GM18867 (cell line): ENCODE results near the gene DLL1.
"Not testable (repeated sequence)": the region's sequence is repeated elsewhere in the genome, so short reads cannot be mapped to it uniquely, and the experiment has no call there.

Experiments used
- ATAC-seq: cut with Tn5 transposase; IDR thresholded peaks from one replicate; pipeline ENCODE4 v1.9.1; 2021; ENCODE audit warnings: mild to moderate bottlenecking, moderate library complexity; ENCODE audit not compliant: unreplicated experiment

Gene DLL1

DNA sequence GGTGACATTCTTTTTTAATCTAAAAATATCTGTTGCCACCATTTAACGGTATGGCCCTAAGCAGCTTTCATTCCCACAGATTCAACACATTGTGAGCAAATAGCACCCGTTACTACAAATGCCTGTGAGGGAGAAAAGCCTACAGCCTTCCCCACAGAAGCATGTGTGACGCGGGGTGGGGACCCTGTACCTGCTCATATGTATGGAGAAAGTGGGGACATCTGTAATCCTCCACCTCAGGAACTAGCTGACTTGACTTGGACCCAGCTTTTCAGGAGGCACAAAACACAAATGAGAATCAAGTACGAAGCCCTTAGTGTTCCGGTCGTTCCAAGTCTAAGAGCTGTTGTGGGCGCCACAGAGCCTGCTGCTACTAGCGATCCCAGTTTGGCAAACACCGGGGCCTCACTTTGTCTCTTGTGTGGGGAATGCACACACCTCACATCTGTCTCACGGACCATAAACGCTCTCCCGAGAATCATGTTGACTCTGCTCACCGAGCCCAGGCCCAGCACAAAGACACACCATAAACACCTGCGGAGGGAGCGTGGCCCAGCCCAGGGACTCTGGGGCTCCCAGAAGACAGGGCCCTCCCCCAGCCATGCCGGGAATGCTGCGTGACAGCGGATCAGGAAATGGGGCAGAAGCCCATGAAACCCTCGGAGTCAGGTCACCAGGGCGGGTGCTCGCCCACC lies 21.6 kb downstream of the DLL1 start:
- no peak for ATAC-seq

DNA sequence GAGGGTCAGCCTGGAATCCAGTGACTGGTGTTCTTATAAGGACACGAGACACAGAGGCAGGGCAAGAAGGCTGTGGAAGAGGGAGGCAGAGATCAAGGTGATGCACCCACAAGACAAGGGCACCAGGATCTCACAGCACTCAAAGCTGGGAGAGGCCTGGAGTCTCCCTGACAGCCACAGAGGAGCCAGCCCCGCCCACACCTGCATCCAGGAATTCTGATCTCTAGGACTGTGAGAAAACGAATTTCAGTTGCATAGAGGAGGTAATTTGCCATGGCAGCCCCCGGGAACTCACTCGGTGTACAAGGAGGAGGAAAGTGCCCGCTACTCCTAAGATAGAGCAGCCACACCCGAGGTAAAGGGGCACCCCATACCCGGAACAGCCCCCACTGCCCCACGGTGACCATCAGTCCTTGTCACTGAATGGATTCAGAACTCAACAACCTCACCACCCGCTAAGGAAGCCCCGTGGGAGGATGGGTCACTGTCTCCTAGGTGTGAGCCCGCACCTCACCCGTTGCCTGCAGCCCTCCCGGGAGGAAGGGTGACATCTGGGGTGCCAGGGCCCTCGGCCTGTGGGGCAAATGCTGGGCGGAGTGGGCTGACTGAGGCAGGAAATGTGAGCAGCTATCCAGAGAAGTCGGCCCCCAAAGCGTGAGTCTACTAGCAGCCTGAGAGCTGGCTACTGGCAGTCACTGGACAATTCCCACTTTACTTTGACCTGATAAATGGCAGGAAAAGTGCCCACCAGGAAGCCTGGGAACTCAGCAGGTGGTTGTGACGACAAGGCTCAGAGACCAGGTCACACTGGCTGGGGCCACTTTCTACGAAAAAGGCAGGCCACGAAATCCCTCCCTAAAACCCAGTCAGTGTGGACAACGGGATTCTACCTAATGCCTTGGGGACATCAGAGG lies 22.4 kb downstream of the DLL1 start:
- no peak for ATAC-seq

DNA sequence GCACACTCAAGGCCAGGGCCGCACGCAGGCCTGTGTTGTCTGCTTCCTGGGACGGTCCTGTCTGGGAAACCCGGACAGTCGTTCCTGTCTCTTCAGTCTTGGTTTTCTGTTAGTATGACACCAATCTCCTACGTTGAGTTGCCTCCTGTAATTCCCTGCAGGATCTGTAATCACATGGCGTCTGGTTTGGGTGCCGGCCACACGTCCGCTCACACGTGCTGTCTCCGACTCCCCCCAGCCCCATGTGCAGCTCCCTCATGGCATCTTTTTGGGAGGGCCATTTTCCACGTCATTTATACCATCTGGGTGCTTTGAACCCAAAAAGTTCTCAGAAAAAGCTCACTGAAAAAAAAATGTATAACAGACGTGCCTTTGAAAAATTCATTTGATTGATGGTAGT lies 23.2 kb downstream of the DLL1 start:
- ATAC-seq, result no peak

DNA sequence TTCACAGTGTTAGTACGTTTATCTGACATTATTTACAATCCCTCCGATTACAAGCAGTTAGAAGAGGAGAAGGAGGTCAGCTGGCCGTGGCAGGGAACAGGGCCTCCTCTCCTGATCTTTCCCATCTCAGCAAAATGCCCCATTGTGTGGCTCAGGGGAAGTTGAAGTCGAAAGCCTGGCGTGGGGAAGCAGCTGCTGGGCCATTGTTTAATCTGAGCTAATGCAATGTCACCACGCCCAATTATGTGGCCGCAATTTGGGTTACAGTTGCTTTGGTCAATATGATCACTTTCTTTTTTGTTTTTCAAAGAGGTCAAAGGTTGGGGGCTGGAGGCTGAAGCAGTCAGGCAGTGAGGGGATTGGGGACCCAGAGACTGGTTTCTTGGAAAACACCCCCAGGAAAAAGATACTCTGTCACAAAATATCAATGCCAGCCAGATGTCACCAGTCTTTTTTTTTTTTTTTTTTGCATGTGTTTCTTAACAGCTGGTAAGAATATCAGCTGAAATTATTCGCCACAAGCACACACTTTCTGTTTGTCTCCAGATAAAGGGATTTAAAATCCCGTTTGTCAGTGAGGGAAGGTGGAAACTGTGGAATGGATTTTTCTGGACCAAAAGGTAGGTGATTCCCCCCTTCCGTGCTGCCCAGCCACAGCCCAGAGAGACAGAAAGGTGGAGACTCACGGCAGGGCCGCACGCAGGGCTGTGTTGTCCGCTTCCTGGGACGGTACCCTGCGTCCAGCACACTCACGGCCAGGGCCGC lies 24.6 kb downstream of the DLL1 start:
- ATAC-seq, result no peak

DNA sequence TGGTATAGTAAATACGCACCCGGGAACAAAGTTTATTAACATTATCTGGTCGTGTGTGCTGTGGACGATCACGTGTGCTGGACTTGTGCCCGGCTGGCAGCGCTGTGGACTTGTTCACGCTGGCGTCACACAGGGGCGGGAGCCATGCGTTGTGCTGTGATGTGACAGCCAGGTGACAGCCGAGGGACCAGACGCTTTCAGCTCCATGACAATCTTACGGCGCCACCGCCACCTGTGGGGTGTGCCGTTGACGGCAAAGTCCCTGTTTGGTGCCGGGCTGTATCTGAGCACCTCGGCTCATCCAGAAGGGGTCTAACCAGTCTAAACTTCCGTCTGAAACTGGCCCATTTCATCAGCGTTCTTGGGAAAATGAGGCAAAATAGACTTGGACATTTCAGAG lies 25.2 kb downstream of the DLL1 start:
- no peak for ATAC-seq

DNA sequence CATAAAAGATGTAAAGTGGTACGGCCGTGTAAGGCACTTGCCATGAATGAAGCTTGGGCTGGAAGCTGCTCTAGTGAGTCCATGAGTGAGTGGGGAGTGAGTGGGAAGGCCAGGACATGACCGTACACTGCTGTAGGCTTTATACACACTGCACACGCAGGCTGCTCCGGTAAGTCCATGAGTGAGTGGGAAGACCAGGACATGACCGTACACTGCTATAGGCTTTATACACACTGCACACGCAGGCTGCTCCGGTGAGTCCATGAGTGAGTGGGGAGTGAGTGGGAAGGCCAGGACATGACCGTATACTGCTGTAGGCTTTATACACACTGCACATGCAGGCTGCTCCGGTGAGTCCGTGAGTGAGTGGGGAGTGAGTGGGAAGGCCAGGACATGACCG lies 26.2 kb downstream of the DLL1 start:
- not testable (repeated sequence) for ATAC-seq

DNA sequence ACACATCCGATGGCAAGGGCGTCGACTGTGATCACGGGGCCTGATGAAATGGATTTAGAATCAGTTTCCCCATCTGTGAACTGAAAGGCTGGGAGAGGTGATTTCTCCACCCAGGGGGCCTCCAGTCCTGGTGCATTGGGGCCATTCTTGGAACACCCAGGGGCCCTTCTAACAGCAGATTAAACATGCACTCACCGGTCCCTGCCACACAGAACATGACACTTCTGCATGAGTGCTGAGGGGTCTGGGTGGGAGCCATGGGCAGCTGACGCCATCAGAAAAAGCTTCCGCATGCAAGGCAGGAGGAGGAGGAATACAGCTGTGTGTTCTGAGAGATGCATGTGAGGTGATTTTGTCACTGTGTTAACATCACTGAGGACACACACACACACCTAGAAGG lies 26.8 kb downstream of the DLL1 start:
- no peak for ATAC-seq

DNA sequence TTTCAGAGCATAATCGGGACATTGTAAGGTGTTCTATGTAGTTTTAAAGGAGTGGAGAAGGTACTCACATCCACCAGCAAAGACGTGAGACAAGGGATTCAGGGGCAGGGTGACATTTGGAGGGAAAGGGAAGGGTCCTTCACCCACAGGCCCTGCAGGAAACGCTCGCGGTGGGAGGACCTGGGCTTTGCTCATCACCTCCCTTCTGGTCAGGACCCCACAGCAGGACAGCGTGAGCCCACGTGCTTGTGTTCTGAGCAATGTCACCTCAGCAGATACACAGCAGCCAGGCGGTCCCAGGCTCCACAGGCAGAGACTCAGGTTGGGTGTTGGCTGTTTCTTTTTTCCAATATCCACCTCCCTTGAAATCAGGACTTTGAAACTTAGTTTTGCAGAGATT lies 27.5 kb downstream of the DLL1 start:
- no peak for ATAC-seq

DNA sequence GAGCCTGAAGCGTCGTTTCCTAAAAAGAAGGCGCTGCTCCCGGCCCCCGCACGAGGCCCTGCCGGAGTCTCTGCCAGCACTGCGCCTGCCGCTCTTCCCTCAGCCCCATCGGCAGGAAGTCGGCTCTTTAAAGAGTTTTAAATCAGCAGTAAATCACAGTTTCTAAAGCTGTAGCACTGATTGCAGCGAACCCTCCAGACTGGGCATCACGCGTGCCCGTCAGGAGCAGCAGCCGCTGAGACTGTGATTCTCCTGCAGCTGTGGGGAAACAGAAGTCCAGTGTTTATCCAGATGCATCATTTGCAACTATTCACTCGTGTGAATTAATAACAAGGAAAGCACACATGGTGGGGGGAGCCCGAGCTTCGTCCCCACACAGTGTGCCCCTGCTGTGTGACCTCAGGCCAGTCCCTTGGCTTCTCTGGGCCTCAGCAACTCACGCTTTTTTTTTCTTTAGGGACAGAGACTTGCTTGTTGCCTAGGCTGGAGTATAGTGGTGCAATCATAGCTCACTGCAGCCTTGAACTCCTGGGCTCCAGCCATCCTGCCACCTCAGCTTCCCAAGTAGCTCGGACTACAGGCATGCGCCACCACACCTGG lies 28.3 kb downstream of the DLL1 start:
- no peak for ATAC-seq

DNA sequence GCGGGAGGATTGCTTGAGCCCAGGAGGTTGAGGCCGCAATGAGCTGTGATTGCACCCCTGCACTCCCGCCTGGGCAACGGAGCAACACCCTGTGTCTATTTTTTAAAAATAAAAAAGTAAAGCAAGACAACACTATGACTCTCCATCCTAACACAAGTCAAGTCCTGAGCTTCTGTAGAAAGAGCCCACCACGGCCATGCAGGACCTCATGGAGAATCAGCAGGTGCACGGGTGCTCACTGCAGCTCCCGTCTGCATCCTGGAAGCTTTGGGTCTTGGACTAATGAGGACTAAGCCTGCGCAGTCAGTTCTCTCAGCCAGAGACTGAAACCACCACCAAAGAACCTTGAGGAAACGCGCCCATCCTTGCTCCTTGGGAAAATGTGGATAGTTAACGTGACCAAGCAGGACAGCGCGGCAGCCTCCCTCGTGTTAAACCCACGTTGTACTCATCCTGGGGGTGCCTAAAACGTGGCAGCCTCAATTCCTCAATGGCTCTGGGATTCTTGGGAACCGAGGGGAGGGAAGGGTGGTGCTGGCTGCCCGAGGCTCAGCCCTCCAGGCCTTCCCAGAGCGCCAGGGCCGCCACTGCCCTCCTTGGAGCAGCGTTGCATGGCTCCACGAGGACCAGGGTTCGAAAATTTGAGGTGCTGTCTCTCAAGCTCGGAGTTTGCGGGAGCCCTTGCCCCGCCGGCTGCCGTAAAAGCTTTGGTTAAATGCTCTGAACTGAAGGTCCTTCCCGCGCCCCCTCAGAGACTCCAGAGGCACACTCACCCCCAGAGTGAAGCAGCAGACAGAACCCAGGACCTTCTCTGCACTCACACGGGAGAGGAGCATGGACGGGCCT lies 29.0 kb downstream of the DLL1 start:
- no peak for ATAC-seq

DNA sequence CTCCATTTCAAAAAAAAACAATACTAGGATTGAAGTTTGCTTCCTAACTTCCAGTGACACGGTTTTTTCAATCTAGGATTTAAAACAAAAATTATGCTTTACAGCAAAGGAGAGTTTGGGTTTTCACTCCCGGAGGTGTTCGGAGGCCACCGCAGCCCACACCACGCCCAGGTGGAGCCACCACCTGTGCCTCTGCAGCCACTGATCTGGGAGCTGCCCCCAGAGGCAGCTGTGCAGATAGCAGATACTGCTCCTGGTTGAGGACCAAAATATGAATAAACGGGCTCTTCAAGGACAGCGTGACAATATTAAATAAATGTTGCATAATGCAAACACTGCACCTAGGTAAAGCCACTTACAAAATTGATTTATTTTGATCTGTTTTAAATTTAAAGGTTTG lies 30.2 kb downstream of the DLL1 start:
- ATAC-seq, result no peak

DNA sequence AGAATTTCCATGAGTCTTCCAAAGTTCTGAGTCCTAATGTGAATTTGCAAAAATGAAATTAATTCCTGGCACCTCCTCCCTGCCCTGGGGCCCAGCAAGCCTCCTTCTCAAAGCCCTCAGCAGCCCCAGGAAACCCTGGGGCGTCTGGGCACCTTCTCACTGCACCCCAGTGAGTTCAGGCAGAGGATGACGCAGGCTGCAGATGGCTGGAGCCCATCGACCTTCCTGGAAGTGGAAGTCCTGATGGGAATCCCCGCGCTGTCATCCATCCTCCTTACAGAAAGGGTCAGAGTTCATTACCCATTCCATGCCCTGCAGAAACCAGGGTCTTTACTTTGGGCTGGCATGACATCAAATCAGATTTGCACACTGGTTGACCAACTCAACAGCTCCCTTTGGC lies 31.6 kb downstream of the DLL1 start:
- no peak for ATAC-seq

DNA sequence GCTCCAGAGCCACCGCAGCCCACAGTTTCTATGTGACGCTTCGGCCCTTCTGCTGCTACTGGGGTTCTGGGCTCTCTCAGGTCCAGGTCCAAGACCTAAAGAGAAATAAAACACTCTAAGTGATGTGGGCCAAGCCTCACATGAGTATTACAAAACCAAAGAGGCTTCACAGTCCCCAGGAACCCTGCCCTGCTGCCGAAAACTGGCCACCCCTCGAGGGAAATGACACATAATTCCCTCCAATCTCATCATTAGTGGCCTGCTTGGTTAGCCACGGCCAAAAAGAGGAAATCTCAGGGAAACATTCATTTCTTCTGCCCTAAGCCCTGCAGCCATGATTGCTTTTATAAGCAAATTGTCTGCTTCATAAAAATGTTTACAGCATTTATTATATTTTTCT lies 32.5 kb downstream of the DLL1 start:
- ATAC-seq, result no peak

DNA sequence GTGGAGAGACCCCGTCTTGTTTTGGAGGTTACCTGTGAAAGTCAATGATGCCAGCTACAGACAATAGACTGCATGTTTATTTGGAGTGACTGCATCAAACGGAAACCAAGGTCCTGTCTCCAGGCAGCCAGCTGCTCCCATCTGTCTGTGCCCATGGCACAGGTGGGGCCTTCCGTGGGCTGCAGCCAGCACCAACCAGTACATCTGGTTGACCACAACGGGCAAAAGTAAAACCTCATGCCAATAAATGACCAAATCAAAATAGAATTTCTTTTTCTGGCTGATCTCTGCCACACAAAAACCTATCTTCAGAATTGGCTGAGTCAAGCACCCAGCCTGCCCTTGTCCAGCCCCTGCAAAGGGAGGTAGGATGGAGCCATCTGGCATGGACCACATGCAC lies 33.5 kb downstream of the DLL1 start:
- ATAC-seq, result no peak

DNA sequence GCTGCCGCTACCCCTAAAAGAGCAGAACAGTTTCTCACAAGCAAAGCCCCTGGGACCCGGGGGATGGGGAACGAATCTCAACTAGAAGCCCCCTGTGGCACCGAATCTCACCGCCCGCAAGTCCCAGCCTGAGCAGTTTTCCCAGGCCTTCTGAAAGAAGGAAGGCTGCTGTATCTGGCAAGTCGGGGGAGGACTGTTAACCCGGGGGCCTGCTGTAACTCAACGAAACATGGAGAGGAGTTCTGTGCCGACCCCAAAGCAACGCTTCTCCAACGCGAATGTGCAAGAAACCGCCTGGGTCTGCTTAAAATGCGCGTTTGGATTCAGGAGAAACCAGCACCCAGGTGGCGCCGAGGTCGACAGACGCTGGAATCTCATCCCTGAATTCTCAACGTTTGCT lies 34.2 kb downstream of the DLL1 start:
- no peak for ATAC-seq

DNA sequence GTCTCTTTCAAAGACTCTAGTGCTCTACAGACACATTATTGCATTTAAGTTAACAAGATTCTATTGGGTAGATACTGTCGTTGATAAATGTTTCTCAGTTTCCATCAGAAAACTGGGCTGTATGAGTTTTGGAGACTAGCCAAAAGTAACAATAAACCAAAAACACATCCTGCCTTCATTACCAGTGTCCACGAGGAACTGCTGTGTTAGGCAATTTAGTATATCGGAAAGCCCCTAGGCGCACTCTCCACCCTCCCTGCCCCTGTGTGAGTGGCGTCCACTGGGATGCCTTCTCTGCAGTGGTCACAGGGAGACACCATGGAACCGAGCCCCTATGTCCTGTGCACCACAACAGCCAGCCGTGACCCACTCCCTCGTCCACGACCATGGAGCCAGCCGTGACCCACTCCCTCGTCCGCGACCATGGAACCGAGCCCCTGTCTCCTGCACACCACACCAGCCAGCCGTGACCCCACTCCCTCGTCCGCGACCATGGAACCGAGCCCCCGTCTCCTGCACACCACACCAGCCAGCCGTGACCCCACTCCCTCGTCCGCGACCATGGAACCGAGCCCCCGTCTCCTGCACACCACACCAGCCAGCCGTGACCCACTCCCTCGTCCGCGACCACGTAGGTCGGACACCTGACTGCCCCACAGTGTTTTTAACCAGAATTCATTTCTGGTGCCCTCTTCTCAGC lies 35.3 kb downstream of the DLL1 start:
- no peak for ATAC-seq

DNA sequence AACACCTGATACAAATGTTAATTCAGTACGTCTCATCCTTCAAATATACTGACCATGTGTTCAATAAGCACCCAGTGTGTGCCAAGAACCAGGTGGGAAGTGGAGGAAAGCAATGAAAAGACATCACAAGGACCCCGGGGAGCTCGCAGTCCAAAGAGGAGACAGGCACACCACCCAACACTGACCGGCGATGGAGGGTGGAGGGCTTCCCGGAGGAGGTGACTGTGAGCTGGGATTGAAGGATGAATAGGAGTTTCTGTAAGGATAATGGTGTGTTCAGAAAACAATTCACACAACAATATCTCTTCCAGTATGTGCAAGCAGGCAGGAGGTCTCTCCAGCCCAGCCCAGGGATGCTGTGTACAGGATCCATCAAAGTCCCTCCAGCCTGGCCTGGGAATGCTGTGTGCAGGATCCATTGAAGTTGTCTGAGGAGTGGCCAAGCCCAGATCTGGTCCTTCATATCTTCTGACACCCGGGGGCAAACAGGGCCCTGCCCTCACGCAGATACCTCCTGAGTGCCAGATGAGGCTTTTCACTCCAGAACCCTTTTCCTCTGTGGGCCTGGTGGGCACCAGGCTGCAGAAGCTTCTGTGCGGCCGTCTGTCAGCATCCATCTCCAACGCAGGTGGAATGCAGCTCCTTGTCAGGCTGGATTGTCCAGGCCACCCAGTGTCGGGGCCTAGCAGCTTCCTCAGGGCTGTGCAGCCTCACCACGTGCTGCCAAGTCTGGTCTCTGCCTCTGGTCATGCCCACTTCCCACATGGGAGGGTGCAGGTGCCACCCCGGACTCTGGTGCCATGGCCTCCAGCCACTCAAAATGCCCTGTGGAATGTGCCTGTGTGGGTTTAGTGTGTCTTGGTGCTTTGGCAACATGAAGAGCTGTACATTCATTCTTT lies 36.3 kb downstream of the DLL1 start:
- no peak for ATAC-seq

DNA sequence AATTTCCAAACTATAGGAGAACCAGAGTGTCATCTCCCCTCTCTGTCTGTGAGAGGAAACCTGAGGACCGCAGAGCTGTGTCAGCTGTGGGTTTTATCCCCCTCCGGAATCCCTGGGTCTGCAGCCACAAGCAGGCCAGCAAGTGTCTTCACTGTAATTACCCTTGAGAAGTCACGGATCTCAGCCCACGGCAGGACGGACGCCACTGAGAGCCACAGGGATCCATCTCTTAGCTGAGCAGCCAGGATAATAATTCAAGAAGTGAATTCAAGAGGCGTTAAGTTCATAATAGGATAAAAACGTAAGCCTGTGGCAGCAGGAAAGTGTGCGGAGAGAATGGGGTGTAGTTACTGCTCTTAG lies 37.0 kb downstream of the DLL1 start:
- no peak for ATAC-seq
